NCI-H774 (cell line): ENCODE data around the gene SGTB.

ENCODE experiments used
- DNase-seq: peaks from one replicate; lab custom pipeline; 2025; lab: John Stamatoyannopoulos, UW

The SGTB gene, protein sequence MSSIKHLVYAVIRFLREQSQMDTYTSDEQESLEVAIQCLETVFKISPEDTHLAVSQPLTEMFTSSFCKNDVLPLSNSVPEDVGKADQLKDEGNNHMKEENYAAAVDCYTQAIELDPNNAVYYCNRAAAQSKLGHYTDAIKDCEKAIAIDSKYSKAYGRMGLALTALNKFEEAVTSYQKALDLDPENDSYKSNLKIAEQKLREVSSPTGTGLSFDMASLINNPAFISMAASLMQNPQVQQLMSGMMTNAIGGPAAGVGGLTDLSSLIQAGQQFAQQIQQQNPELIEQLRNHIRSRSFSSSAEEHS

DNA sequence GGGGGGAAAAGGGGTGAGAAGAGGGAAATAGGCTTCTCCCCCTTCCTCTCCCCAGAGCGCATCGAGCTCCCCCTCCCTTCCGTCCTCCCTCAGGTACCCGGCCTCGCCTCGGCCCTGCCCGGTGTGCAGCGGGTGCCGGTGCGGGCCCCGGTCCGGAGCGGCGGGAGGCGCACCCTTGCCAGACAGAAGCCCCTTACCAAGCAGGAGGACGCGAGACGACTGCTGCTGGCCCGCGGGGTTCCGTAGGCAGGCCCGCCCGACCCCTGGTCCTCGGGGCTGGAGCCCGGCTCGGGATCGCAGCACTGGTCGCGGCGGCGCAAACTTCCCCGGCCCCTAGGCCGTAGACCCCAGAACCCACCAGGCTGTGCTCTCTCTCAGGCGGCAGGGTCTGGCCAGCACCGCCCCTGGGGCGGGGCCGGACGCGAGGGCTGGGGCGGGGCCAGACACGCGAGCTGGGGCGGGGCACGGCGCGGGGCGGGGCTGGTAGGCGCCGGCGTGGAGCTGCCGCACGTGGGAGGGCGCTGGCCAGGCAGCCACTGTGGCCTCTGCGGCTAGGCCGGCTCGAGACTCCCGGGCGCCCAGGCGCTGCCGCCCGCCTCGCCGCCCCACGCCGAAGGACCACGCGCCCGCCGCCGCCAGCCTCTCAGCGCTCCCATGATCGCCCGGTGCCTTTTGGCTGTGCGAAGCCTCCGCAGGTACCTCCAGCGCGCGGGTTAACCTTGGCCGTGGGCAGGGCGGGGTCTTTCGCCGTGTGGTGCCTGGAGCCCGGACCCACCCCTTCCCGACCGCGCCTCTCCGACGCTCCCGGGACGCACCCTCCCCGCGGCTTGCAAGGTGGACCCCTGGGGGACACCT is at the start of gene SGTB, which contains the start of gene NLN:
Gene SGTB, minus strand, starts transcription at position 390 of the 855 bp plus-strand sequence. CDS start 1,302 bp downstream, outside the sequence.
Gene NLN, plus strand, starts transcription at position 486 of the 855 bp plus-strand sequence. Its CDS starts 169 bp downstream, at position 655.
- DNase-seq = peak; percentile 69

DNA sequence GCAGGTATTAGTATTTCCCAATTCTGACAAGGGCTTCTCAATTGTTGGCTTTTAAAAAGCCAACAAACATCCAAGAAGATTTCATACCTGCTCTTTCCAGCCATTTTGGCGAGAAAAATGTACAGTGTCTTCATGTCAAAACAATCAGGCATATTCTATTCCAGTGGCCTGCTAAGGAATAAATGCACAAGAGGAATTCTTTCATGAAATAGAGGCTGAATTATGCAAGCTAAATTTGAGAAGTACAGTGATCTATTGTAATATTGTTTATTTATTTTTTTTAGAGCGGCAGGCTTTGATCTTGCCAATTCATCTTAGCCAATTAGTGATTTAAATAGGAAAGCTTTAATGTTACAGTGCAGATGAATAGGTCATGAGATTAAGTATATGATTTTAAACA is 49.4 kb upstream of the SGTB start:
- DNase-seq = no peak

DNA sequence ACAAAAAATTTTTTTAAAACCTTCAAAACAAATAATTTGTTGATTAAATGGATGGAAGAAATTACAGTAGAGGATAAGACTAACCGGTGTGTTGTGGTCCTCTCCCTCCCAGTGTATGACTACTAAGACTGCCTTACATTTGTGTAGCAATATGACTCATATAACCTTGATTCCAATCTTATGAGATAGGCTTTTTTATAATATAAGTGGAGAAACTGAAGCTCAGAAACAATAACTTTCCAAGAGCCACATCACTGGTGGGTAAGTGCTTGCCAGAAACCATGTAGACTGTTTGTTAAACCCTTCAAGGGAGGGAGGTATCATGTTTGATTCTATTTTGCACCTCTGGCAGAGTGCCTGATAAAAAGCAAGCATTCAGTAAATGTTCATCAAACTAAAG is 47.6 kb upstream of the SGTB start:
- no peak for DNase-seq

DNA sequence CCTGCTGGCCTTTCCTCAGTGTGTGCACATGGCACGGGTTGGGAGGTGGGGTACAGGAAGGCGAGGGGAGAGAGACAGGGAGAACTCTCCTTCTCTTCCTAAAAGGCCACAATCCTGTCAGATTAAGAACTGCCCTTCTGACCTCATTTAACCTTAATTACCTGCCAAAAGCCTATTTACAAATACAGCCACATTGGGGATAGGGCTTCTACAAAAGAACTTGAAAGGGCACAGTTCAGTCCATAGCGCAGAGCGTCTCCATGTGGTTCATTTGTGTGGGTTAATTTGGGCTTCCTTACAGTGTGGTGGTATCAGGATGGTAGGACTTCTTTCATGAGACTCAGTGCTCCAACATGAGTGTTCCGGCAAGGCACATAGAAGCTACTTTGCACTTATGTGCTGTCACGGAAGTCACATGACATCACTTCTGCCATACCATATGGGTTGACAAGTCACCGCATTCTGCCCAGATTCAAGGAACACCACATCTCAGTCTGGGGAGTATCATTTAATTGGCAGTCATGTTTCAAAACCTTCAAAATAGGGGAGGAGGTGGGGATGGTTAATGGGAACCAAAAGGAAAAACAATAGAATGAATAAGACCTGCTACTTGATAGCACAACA is 46.9 kb upstream of the SGTB start:
- DNase-seq = no peak

DNA sequence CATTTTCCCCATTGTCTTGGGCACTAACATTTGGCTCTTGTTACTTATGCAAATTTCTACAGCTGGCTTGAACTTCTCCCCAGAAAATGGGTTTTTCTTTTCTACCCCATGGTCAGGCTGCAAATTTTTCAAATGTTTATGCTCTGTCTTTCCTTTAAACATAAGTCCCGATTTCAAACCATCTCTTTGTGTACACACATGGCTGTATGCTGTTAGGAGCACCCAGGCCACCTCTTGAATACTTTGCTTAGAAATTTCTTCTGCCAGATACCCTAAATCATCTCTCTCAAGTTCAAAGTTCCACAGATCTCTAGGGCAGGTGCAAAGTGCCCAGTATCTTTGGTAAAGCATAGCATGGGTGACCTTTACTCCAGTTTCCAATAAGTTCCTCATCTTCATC is 45.7 kb upstream of the SGTB start:
- no peak for DNase-seq

DNA sequence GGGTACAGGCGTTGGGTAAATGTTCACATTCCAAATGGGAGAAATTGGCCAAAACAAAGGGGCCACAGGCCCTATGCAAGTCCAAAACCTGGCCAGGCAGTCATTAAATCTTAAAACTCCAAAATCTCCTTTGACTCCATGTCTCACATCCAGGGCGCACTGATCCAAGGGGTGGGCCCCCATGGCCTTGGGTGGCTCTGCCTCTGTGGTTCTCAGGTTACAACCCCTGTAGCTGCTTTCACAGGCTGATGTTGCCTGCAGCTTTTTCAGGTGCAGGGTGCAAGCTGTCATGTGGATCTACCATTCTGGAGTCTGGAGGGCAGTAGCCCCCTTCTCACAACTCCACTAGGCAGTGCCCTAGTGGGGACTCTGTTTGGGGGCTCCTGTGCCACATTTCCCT is 44.9 kb upstream of the SGTB start:
- no peak for DNase-seq

DNA sequence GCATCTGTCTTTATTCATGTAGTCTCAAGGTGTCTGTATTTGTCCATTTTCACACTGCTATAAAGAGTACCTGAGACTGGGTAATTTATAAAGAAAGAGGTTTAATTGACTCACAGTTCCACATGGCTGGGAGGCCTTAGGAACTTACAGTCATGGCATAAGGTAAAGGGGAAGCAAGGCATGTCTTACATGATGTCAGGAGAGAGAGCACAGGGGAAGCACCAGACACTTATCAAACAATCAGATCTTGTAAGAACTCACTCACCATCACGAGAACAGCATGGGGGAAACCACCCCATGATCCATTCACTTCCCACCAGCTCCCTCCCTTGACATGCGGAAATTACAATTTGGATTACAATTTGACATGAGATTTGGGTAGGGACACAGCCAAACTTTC is 44.3 kb upstream of the SGTB start:
- DNase-seq = no peak

DNA sequence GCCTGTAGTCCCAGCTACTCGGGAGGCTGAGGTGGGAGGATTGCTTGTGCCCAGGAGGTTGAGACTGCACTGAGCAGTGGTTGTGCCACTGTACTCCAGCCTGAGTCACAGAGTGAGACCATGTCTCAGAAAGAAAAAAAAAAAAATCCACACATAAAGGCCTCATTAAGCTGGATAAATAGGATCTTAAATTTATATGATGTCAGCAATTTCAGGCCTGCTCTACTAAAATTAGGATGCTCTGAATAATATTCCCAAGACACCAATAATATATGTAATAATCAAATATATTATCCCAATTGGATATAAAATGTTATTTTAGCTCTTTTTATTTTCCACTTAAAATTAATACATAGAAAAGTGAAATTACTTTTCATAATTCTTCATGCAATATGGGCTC is 43.7 kb upstream of the SGTB start:
- DNase-seq = no peak

DNA sequence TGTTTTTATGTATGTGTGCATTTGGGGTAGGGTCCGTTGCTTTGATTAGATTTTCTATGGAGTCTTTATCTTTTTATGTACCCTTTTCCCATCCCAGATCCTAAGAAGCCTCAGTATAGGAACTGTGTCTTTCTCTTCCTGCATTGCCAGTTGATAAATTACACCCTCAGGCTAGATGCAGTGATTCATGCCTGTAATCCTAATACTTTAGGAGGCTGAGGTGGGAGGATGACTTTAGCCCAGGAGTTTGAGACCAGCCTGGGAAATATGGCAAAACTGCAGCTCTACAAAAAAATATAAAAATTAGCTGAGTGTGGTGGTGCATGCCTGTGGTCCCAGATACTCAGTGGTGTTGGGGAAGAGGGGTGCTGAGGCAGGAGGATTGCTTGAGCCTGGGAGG is 40.3 kb upstream of the SGTB start:
- no peak for DNase-seq

DNA sequence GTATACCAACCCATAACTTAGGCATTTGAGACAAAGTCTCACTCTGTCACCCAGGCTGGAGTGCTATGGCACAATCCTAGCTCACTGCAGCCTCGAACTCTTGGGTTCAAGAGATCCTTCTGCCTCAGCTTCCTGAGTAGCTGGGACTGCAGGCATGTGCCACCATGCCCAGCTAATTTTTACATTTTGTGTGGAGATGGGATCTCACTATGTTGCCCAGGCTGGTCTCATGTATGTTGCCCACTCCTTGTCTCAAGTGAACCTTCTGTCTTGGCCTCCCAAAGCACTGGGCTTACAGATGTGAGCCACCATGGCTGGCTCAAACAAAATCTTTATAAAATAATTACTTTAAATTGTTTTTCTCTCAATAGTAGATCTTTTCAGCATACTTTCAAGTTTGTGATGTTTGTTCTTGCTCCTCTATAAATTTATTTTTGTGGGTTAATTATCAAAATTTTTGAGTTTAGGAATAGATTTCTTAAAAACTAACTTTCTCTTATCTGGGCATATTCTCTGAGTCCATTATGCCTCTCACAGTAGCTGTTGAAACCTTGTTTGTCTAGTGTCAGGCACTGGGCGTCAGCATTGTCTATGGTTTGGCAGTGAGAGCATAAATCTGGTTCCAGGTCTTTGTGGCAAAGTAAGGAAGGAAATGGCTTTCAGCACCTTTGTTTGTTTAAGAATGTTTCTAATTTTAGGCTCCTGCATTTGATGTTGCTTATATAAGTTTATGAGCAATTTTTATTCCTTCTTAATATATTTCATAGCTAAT is 38.8 kb upstream of the SGTB start:
- peak; percentile 40 for DNase-seq

DNA sequence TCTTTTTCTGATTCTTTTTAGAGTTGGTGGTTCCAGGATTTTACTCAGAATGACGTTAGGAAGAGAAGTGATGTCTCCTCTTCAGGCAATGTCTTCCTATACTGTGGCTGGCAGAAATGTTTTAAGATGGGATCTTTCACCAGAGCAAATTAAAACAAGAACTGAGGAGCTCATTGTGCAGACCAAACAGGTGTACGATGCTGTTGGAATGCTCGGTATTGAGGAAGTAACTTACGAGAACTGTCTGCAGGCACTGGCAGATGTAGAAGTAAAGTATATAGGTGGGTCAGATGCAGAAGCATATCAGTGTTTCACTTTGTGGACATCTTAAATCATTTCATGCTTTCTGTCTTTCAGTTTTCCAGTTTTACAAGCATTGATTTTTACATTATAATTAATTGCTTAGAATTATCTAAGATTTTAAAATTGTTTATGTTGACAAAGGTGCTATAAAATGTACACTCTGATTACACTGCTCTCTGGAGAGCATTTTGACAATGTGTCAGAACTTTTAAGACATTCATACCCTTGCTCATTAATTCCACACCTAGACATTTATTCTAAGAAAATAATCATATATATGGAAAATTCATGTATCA is 36.7 kb upstream of the SGTB start:
- DNase-seq = no peak

DNA sequence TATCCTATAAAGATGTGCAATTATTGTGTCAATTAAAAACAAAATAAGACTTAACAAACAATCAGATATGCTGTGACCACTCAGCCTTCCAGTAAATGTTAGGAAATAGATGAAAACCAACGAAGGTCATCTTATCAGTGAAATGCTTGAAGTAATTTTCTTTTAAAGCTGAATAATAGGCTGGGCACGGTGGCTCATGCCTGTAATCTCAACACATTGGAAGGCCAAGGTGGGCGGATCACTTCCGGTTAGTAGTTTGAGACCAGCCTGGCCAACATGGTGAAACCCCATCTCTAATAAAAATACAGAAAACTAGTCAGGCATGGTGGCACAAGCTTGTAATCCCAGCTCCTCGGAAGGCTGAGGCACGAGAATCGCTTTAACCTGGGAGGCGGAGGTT is 31.3 kb upstream of the SGTB start:
- no peak for DNase-seq

DNA sequence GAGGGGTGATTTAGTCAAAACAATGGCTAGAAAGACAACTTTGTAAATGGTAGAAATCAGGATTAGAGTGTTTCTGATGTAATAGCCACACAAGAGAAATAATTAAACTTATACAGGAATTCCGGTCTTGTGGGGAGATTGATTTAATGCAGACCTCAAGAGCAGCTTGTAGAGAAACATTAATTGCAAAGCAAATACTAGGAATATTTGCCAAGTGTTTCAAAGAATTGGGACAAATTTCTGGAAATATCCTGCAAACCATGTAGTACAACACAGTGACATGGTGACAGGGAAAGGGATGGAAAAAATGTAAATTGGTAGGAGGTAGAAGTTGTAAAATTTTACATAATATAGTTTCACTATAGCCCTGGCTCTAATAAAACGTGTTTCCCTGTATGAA is 29.0 kb upstream of the SGTB start:
- DNase-seq = no peak

DNA sequence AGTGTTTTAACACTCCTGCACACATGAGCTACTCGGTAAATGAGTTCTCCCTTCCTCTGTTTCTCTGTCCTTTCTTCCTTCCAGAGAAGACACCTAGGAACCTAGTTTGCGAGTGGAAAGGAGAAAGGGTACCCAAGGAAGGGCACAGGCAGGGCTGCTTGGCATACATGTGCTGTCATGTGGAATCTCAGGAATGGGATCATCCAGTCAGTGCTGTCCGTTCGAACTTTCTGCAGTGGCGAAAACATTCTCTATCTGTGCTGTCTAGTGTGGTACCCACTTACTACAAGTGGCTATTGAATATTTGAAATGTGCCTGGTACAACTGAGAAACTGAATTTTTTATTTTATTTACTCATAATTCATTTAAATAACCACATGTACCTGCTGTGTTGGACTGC is 28.0 kb upstream of the SGTB start:
- DNase-seq = no peak

DNA sequence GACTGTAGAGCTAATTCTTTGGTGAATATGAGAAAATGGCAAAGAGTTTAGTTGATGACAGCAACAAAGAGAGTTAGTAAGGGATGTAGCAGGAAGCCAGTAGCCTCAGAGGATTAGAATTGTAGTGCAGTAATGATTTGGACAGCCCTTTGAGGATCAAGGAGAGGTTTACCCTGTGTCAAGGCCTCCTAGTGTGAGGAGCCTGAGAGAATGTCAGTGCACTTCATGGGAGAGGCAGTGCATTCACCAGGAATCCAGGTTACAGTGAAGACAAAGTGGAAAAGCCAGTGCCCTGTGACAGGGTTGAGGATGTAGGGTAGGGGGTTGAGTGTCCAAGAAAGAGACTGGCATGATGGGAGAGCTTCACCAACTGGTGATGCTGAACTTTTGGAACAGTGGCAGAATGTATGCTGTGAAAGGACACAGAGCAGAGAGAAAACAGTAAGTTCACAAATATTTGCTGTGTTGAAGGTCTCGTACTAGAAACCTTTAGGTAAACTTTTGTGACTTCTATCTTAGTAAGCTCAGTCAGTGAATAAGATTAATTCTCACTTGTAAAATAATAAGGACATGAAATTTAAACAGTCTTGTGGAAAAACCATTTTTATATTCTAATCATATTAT is 27.4 kb upstream of the SGTB start:
- no peak for DNase-seq

DNA sequence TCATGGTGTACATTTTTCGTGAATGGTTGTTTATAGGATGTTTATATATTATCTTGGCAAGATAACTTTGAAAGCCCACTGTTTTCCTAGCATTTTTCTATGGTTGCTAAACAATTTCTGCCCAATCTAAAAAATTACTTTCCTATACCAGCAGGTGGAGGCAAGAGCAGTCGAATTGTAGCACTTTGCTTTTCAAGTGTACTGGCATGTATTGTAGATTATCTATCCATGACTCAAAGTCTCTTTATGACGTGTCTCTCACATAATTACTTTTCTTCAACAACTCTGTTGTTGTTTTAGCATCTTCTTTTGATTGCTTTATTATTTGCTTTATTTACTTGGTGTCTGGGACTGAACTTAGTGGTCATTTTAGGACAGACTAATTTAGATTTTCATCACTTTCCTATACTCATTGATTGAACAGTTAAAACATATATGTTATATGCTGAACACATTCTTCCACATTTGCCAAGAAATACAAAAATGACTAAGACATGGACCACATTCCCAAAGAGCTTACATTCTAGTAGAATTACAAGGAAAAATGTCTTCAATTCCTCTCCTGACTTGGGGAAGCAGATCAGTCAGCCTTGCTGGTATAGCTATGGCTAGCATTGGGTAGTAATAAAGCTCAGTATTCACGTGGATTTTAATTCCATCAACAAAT is 20.8 kb upstream of the SGTB start:
- no peak for DNase-seq

DNA sequence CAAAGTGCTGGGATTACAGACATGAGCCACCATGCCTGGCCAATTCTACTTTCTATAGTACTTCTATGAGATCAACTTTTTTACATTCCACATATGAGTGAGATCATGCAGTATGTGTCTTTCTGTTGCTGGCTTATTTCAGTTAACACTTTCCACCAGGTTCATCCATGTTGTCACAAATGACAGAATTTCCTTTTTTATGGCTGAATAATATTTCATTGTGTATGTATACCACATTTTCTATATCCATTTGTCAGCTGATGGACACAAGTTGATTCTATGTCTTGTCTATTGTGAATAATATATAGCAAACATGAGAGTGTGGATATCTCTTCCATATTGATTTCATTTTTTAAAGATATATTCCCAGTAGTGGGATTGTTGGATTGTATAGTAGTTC is 17.3 kb upstream of the SGTB start:
- DNase-seq = no peak

DNA sequence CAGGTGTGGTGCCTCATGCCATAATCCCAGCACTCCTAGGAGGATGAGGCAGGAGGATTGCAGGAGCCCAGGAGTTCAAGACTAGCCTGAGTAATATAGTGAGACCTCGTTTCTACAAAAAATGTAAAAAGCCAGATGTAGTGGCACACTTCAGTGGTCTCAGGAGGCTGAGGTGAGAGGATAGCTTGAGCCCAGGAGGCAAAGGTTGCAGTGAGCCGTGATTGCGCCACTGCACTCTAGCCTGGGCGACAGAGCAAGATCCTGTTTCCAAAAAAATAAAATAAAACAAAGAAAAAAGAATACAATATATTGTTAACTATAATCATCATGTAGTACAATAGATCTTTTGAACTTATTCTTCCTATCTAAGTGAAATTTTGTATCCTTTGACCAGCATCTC is 16.4 kb upstream of the SGTB start:
- no peak for DNase-seq

DNA sequence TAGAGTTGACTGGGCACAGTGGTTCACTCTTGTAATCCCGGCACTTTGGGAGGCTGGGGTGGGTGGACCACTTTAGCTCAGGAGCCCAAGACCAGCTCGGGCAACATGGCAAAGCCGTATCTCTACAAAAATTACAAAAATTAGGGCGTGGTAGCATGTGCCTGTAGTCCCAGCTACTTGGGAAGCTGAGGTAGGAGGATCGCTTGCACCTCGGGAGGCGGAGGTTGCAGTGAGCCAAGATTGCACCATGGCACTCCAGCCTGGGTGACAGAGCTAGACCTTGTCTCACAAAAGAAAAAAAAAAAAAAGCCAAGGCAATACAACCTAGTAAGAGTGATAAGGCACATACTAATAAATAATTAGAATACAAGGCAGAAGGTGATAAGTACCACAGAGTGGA is 15.9 kb upstream of the SGTB start:
- DNase-seq = no peak

DNA sequence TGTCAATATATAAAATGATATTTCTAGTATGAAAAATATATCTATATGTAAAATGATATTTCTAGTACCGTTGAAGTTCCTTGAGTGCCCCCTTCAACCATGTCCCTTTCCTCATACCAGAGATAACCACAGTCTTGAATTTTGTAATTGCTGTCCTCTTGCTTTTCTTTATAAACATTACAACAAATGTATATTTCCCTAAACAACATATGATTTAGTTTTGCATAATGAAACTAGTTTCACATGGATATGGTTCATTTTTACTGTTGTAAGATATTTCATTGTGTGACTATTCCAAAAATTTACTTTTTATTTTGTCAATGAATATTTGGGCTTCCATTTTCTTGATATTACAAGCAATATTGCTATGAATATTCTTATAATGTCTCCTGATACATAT is 14.1 kb upstream of the SGTB start:
- no peak for DNase-seq

DNA sequence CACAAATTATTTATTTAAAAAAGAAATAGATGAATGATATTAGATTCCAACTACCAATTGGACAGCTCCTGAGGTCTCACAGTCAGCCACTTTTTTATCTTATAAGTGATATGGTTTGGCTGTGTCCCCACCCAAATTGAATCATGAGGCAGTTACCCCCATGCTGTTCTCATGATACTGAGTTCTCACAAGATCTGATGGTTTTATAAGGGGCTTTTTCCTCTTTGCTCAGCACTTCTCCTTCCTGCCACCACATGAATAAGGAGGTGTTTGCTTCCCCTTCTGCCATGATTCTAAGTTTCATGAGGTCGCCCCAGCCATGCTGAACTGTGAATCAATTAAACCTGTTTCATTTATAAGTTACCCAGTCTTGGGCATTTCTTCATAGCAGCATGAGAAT is 13.0 kb upstream of the SGTB start:
- DNase-seq = no peak
